DMS153 treated with DMSO at 0.1 percent for 48 hours (cell line): ENCODE data around the gene HAGHL.
"Not testable (repeated sequence)": the region's sequence is repeated elsewhere in the genome, so short reads cannot be mapped to it uniquely, and the experiment has no call there.

Experiments
- DNase-seq: peaks from one replicate; lab custom pipeline; 2025; ENCODE audit not compliant: unreplicated experiment; lab: John Stamatoyannopoulos, UW

HAGHL gene

GRCh38 chr16:767743-768235, 40.9 kb downstream of the HAGHL start:
- DNase-seq = no peak

DNA sequence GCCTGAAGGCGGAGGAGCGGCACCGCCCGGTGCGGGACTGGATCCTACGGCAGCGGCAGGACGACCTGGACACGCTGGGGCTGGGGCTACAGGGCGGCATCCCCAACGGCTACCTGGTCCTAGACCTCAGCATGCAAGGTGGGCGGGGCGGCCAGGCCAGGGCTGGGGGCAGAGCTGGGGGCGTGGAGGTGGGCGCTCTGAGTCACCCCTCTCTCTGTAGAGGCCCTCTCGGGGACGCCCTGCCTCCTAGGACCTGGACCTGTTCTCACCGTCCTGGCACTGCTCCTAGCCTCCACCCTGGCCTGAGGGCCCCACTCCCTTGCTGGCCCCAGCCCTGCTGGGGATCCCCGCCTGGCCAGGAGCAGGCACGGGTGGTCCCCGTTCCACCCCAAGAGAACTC, 41.5 kb downstream of the HAGHL start:
- no peak for DNase-seq

GRCh38 chr16:769184-769784, 42.4 kb downstream of the HAGHL start:
- DNase-seq = no peak

DNA sequence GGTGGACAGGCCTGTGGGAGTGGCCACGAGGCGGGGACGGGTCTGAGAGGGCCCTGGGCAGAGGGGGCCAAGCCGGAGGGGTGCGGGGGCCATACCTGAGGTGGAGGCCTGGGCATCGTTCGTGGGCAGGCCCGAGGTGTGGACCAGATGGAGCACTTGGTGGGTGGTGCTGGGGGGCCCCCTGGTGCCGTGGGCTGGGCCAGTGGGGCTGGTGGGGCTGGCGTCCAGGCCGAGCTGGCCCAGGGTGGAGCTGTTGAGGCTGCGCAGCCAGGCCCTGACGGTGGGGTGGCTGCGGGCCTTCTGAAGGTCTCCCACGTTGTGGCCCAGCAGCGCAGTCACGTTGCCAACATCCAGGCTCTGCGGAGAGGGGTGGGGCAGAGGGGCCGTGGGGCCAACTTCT, 43.0 kb downstream of the HAGHL start:
- DNase-seq = no peak

- no peak for DNase-seq
These were observed 43.5 kb downstream of the HAGHL start for GRCh38 chr16:770411-770810.

- DNase-seq = no peak
These were observed 46.1 kb downstream of the HAGHL start for GRCh38 chr16:772959-773358.

- DNase-seq = no peak
These were observed 47.4 kb downstream of the HAGHL start for GRCh38 chr16:774086-775001.

- no peak for DNase-seq
These were observed 48.4 kb downstream of the HAGHL start for GRCh38 chr16:775236-775796.

DNA sequence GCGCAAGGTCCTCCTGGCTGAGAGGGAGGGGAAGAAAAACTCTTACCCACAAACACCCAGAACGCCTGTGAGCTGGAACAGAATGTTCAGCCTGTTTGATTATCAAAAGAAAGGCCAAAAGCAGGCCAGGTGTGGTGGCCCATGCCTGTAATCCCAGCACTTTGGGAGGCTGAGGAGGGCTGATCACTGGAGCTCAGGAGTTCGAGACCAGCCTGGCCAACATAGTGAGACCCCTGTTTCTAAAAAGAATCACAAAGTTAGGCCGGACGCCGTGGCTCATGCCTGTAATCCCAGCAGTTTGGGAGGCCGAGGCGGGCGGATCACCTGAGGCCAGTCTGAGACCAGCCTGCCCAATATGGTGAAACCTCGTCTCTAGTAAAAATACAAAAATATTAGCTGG, 49.4 kb downstream of the HAGHL start:
- not testable (repeated sequence) for DNase-seq

GRCh38 chr16:776824-777223, 49.9 kb downstream of the HAGHL start:
- peak; percentile 16 for DNase-seq

- DNase-seq = peak; percentile 9
These were observed 50.9 kb downstream of the HAGHL start for GRCh38 chr16:777826-778225.

DNA sequence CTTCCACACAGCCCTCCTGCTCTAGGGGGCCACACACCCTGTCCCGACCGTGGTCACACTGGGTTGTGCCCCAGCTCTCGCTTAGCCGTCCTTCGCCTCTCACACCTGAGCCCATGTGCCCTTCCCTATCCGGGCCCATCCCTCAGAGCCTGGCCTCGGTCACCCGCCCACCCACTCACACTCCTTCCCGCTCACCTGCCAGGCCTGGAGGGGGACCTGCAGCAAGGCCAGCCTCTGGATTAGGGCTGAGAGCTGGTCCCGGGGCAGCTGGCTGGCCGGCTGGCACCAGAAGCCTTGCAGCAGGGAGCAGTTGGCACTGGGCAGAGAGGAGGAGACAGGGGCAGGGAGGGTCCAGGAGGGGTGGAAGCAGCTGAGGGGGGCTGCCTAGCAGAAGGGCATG, 51.5 kb downstream of the HAGHL start:
- no peak for DNase-seq

- DNase-seq = no peak
These were observed 52.1 kb downstream of the HAGHL start for GRCh38 chr16:778909-779527.
